ENCODE measurements around the gene EPB41L5.
"Not testable (repeated sequence)": the region's sequence is repeated elsewhere in the genome, so short reads cannot be mapped to it uniquely, and the experiment has no call there.

Gene EPB41L5

DNA sequence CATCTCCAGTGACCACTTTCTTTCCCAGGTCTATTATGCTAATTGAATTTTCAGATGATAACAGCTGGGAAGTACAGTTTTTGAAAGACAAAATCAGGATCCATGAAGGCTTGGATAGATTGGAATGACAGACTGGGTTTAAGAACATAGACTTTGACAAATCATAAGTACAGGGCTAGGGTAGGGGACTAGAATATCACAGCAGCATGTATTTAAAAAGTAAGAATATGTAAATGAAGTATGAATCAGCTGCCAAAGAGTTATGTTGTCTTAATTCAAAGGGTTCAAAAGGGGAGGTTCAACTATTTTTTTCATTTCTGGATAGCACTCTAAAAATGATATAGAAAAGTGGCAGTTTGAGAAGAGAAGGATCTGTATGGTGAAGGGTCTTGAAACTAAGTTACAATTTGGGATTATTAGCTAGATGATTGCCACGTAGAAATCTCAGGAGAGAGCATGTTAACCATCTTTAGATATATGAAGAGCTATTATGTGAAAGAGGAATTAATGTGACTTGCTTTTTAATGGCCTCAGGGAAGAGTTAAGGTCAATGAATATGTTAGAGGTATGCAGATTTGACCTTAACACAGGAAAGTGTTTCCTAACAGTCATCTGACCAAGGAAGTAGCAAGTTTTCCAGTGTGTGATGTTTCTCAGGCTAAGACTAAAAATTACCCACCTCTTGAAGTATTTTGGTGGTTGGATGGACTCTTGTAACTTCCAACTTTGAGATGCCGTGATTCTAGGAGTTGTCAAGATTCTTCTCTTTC is 128.6 kb downstream of the EPB41L5 start:
- no peak for DNase-seq (ENCODE audit: low spot score)

DNA sequence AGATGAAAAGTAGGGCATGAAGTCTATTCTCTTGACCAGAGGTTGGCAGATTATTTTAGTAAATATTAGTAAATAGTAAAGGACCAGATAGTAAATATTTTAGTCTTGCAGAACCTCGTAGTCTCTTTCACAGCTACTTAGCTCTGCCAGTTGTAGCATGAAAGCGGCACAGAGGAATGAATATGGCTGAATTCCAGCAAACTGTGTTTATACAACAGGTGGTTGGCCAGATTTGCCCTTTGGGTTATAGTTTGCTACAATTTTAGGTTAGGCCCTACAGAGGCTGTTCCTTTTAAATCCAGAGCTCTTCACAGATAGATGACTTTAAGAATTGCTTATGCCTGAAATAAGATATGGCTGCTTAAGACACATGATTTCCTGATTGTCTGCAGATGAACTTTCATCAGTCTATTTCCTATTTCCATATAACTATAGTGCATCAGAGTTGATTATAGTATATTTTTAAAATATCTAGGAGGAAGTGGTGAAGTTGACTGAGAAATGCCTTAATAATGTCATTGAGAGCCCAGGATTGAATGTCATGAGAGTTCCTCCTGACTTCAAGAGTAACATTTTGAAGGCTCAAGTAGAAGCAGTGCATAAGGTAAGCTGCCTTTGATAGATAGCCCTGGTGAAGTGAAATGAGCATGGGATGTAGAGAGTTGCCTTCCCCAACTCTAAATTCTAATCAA is 129.8 kb downstream of the EPB41L5 start:
- DNase-seq (ENCODE audit: low spot score), result no peak

DNA sequence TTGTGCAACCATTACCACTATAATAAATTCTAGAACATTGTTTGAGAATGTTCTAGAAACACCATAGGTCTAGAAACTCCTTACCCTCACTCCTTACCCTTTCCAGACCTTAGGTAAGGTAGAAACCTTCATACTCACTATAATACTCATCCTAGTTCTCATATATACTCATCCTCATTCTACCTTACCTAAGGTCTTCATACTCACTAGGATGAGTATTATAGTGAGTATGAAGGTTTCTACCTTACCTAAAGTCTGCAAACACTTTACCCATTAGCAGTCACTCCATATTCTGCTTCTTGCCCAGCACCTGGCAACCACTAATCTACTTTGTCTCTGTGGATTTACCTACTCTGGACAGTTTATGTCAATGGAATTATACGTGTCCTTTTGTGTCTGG is 135.4 kb downstream of the EPB41L5 start:
- no peak for DNase-seq (ENCODE audit: low spot score)

DNA sequence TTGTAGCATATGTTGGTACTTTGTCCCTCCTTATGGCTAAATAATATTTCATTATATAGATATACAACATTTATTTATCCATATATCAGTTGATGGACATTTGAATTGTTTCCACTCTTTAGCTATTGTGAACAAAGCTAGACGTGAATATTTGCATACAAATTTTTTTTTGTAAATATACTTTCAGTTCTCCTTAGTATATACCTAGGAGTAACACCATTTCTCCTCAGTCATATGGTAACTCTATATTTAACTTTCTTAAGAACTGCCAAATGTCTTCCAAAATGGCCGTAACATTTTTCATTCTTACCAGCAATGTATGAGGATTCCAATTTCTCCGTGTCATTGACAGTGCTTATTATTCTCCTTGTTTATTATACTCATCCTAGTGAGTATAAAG is 135.8 kb downstream of the EPB41L5 start:
- DNase-seq (ENCODE audit: low spot score), result no peak

DNA sequence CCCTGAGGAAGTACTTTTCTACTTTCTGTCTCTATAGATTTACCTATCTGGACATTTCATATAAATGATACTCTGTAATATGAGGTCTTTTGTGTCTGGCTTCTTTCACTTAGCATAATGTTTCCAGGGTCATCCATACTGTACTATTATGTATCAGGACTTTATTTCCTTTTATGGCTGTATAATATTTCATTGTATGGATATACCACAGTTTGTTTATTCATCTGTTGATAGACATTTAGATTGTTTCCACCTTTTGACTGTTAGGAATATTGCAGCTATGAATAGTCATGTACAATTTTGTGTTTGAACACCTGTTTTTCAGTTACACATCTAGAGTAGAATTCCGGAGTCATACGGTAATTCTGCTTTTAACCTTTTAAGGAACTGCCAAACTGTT is 136.5 kb downstream of the EPB41L5 start:
- no peak for DNase-seq (ENCODE audit: low spot score)

DNA sequence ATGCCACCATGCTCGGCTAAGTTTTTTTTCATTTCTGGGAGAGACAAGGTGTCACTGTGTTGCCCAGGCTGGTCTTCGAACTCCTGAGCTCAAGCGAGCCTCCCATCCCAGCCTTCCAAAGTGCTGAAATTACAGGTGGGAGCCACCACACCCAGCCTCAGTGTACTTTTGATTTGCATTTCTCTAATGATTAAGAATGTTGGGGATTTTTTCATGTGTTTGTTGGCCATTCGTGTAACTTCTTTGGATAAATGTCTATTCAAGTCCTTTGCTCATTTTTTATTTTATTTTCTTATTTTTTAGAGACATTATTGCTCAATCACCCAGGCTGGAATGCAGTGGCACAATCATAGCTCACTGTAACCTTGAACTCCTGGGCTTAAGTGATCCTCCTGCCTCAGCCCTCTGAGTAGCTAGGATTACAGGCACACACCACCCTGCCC is 137.2 kb downstream of the EPB41L5 start:
- DNase-seq (ENCODE audit: low spot score), result no peak

DNA sequence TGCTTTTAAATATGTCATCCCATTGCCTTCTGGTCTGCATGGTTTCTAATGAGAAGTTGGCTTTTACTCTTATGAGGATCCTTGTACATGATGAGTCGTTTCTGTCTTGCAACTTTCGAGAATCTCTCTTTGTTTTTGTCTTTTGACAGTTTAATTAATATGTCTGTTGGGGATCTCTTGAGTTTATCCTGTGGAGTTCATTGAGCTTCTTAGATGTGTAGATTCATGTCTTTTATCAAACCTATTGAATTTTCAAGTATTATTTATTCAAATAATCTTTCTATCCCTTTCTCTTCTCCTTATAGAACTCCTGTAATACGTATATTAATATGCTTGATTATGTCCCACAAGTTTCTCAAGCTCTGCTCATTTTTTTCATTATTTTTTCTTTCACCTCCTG is 142.4 kb downstream of the EPB41L5 start:
- no peak for DNase-seq (ENCODE audit: low spot score)

DNA sequence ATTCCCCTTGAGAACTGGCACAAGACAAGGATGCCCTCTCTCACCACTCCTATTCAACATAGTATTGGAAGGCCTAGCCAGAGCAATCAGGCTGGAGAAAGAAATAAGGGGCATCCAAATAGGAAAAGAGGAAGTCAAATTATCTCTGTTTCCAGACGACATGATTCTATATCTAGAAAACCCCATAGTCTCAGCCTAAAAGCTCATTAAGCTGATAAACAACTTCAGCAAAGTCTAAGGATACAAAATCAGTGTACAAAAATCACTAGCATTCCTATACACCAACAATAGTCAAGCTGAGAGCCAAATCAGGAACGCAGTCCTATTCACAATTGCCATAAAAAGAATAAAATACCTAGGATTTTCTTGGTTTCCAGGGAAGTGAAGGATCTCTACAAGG is 145.8 kb downstream of the EPB41L5 start:
- DNase-seq (ENCODE audit: low spot score), result not testable (repeated sequence)

DNA sequence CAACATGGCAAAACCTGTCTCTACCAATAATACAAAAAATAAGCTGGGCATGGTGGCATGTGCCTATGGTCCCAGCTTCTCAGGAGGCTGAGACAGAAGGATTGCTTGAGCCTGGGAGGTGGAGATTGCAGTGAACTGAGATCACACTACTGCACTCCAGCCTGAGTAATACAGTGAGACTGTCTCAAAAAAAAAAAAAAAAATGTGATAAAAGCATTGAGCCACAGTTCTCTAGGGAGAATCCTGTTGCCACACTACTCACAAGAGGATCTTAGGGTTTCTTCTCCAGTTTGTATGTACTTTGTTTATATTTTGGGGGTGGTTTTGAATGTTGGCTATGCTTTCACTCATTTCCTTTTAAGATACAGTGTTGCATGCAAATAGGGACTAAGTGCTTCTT is 148.3 kb downstream of the EPB41L5 start:
- DNase-seq (ENCODE audit: low spot score), result no peak

DNA sequence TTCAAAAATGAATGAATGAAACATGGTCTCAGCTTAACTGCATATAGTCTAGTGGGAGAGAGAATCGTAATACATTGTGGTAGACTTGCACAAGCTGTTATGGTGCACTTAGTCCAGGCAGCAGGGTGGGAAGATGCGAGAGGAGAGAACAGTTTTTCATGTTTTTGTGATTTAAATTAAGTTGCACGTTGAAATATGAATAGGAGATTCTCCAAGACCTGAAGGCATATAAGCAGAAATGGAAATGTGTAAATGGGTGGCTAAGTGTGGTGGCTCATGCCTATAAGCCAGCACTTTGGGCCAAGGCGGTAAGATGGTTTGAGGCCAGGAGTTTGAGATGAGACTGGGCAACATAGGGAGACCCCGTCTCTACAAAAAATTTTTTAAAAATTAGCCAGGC is 149.8 kb downstream of the EPB41L5 start:
- no peak for DNase-seq (ENCODE audit: low spot score)

DNA sequence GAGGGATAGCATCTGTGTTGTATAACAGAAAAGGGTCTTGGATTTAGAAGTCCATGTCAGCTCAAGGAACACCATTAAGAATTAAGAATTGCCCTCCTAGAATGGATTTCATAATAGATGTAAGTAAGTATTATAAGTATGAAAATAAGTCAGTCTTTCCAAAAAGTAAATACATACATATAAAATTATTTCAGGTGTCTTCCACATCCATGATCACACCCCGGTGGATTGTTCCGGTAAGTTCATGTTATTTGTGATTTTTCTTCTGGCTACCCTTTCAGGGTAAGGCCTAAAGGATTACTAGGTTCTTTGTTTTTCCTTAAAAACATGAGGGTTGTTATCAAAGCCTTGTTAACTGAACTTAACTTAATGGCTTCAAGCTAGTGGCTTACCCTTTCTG is 154.4 kb downstream of the EPB41L5 start:
- DNase-seq (ENCODE audit: low spot score), result no peak

DNA sequence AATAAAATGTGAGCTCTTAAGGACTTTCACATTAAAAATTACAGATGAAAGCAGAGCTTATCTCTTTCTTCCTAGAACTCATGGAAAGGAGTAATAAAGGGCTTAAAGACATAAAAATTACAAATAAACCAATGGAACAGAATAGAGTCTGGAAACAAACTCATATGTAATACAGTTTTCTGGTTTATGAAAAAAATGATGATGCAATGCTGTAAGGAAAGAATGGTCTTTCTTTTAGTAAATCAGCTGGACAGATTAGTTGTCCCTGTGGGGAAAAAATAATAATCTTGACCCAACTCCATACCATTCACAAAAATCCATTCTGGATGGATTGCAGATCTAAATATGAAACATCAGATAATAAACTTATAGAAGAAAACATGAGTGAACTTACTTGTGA is 156.1 kb downstream of the EPB41L5 start:
- DNase-seq (ENCODE audit: low spot score), result no peak

DNA sequence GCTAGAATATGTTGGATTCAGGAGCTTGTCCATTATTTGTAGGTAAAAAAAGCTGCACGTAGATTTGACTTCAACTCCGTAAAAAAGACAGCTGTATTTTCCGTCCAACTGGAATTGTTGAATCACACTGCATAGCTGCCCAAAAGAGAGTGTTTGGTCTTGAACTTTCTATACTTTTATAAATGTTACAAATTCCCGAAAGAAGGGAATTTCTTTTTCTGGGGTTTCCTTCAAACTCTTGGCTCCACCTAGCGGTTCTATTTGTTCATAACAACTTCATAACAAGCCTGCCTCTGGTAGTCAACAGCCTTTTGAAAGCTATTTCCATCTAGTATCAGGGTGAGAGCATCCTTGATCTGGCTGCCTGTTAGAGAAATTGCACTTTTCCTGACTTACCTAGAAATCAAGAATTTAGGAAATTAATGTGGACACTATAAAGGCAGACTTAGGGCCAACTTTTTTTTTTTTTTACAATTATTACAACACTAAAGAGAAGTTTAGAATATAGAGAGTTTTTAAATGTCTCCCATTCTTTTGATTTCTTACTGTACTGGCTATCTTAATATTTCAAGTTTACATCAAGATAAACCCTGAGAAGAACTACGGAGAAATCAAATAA is 162.2 kb downstream of the EPB41L5 start:
- peak; percentile 38 for DNase-seq (ENCODE audit: low spot score)

DNA sequence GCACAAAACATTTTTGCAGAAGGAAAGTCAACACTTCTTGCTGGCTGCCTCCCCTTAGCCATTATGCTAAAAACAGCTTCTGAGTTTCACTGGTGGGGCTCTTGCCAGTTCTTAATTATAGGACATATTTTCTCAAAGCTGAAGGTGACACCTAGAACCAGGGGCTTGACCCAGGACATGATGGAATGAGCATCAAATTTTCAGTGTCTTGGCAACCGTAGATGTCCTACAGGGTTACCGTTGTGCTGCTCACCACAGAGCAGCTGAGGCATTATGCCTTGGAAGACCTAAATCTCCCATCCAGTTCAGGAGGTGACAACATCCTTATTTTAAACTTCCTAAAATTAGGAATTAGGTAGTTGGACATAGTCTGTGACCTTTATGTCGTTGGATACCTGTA is 163.6 kb downstream of the EPB41L5 start:
- DNase-seq (ENCODE audit: low spot score), result no peak

DNA sequence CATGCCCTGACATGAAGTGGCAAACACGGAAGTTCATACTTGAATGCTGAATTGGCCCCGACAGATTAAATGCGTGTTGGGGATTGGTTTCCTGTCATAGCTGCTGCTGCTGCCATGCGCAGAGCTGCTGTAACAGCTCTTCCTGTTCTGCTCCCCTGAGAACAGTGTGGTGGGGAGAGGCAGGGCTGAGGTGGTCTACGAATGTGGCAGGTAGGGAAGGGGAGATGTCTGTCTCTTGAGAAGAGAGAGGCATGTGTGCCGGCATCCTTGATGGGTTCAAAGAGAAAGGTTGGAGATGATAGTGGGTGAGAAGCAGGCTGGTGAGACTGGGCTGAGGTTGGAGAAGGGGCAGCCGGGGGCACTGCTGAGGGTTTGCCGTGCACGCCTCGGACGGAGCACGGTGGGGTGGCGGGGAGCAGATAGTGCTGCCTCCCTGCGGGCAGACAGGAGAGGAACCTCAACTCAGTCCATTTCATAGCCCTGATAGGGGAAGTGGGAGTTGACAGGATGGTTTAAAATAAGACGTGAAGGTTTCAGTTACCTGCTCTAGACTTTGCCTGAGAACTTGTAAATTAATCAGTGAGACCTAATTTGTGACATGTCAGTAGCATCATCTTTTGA is 164.2 kb downstream of the EPB41L5 start:
- no peak for DNase-seq (ENCODE audit: low spot score)

DNA sequence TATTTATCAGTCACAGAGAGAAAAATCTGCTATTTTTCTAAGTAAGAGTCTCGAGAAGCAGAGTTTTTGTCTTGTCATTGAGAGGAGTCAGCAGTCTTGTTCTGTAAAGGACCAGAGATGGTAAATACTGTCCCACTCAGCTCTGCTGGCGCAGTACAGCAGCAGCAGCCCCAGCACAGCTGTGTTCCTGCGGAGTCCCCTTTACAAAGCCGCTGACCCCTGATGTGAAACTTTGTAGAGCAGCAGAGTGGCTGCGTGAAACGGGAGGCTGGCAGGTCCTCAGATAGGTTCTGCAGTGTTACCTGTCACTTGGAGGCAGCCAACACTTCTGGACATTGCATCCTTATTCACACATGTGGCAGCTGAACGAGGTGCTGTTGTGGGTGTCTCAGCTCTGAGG is 165.1 kb downstream of the EPB41L5 start:
- no peak for DNase-seq (ENCODE audit: low spot score)

DNA sequence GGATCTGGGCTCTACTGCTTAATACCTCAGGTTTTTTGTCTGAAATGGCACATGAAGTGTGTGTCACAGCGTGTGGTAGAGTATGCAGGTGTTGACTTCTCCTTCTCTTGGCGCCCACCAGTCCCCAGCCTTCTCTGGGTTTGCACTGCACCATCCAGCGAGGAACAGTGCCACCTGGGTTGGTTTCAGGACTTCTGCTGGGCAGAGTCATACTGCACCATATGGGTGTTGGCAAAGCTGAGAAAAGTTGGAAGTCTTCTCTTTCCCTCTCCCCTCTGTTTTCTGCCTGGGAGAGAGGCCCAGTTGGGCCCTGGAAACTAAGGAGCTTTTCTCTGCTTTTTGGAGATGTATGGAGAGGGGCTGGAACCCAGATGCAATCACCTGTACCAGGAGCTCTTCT is 166.5 kb downstream of the EPB41L5 start:
- no peak for DNase-seq (ENCODE audit: low spot score)

DNA sequence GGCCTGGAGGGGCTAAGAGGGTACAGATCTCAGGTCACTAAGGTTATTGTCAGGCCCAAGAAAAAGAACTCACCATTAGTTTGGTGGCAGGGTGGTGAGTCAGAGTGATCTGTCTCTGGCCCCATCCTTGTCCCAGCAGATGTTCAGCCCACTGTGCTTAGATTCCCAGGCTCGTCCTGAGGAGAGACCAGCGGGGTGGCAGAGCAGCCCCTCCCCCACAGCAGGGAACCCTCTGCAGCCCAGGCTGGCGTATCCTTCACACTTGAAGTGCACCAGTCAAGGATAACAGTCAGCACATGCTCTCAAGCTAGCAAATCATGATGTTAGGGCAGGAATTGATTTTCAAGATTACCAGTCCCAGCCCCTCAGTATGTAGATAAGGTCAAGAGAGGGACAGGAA is 167.2 kb downstream of the EPB41L5 start:
- DNase-seq (ENCODE audit: low spot score), result no peak

DNA sequence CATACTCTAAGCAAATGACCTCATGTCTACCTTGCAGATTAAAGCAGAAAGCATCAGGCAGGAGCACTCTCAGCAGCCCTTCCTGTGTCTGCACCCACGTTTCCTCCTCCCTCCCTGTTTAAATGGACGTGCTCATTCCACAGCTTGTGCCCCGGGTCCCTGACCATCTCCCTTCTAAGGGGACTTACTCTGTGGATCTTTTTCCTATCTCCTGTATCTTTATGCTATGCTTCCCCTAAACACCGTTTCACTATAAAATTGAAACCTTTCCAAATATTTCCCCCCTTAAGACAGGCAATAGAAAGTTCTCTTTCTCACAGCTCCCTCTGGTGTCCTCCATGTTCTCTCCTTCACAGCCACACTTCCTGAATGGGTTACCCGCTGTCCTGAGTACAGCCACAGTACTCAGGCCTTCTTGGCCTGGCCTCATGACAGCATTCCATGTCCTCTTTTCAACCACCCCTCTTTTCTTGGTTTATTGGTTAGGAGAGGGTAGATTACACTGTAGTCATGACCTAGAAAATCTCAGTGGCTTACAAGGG is 169.2 kb downstream of the EPB41L5 start:
- no peak for DNase-seq (ENCODE audit: low spot score)

DNA sequence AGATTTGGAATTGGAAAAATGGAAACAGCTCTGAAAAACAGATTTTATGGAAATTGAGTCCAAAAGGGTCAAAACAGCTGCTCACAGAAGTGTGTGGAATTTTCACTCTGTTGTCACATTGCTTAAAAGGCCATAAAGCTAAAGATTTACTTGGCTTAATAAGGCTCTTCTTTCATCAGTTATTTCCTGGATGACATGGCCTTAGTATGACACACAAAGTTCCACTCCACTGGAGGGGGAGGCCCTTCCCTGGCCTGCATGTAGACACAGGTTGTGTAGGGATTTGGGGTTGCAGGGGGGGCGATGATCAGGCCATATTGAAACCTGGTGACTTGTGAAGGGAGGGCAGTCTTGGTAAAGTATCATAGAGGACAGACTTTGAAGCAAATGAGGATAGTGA is 176.3 kb downstream of the EPB41L5 start:
- no peak for DNase-seq (ENCODE audit: low spot score)

DNA sequence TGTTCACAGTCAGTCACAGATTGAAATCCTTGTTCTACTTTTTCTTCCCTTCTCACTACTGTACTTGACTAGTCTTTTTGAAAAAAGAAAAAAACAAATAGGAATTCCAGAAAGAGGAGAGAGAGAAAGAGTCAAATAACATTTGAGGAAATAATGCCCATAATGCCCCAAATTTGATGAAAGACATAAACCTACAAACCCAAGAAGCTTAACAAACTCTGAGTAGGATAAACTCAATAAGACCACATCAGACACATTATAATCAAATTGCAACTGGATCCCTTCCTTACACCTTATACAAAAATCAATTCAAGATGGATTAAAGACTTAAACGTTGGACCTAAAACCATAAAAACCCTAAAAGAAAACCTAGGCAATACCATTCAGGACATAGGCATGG is 179.4 kb downstream of the EPB41L5 start:
- DNase-seq (ENCODE audit: low spot score), result no peak

DNA sequence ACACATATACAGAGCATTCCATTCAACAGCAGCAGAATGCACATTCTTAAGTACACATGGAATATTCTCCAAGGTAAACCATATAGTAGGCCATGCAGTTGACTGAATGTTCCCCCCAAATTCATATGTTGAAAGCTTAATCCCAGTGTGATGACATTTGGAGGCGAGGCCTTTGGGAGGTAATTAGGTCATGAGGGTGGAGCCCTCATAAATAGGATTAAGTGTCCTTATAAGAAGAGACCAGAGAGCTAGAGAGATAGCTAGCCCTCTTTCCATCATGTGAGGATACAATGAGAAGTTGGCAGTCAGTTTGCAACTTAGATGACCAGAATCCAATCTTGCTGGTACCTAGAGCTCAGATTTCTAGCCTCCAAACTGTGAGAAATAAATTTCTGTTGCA is 182.7 kb downstream of the EPB41L5 start:
- DNase-seq (ENCODE audit: low spot score), result no peak

Measured in SW480 (cell line).